GM12892 (cell line): ENCODE data around the gene RPAP3.

Experiments used
- POLR2A ChIP-seq: IDR thresholded peaks from 2 replicates; pipeline ENCODE4 v1.6.1; 2011; ENCODE audit warnings: low read depth, low read length, control low read depth
- POLR2AphosphoS5 ChIP-seq: IDR thresholded peaks from 2 replicates; pipeline ENCODE4 v1.6.1; 2011; ENCODE audit warnings: low read depth, low read length, control low read depth

DNA sequence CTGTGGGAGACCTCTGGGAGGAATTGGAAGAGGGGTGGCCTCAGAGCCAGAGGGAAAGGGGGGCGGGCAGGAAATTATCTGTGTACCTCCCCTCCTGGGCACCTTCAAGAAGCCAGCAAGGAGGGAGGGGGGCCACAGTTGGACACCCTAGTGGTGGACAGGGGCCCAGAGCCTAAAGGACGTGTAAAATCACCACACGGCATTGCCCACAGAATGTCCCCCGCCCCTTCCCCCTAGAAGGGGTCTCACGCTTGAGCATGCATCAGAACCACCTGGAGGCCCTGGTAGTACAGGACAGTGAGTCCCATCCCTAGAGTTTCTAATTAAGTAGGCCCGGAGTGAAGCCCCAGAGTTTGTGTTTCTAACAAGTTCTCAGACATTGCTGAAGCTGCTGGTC is 11.2 kb upstream of the RPAP3 start:
- TF ChIP-seq POLR2AphosphoS5 = no peak
- no peak for TF ChIP-seq POLR2A
